Measurements from ENCODE around the gene CTDNEP1.
A peak's percentile ranks its signal among the peaks of the same experiment; 100 is the strongest.

The CTDNEP1 gene

DNA sequence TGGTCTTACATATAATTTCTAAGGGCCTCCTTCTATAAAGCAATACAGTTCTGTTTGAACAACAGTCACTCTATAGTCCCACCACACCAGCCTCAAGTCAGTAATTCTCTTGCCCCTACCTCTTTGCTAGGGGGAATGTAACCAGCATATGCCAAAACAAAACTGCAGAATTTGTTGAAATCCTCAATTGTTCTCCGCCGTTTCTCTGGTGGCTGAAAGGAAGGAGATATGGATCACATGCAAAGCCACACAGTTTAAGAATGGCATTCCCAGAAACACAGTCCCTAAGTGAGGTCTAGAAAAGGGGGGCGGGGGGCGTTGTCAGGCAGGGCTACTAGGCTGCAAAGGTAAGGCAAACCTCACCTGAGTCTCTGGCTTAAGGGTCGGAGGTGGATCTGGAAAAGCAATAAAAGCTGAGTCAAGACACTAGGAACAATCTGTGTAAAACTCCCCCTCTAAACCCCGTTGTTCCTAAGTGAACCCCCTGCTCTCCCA lies 14.2 kb downstream of the CTDNEP1 start:
- no peaks in the 10 kb centered on the region for H3K27me3 ChIP-seq (ENCODE audit: low read depth, low read length)
- H3K27ac ChIP-seq (ENCODE audit: low read length) = peak overlapping the region; percentile 93
- H3K4me2 ChIP-seq (ENCODE audit: low read length) = peak overlapping the region; percentile 77
- peak overlapping the region; percentile 100 for H3K4me3 ChIP-seq (ENCODE audit: low read length)
- H3K9ac ChIP-seq (ENCODE audit: low read length) = peak overlapping the region; percentile 100; the same call in 1 of the 2 replicates
- no peak for TF ChIP-seq EZH2phosphoT487 (IDR thresholded peaks at IDR 0.05; ENCODE audit: low read depth)
- TF ChIP-seq, protein P1, sequence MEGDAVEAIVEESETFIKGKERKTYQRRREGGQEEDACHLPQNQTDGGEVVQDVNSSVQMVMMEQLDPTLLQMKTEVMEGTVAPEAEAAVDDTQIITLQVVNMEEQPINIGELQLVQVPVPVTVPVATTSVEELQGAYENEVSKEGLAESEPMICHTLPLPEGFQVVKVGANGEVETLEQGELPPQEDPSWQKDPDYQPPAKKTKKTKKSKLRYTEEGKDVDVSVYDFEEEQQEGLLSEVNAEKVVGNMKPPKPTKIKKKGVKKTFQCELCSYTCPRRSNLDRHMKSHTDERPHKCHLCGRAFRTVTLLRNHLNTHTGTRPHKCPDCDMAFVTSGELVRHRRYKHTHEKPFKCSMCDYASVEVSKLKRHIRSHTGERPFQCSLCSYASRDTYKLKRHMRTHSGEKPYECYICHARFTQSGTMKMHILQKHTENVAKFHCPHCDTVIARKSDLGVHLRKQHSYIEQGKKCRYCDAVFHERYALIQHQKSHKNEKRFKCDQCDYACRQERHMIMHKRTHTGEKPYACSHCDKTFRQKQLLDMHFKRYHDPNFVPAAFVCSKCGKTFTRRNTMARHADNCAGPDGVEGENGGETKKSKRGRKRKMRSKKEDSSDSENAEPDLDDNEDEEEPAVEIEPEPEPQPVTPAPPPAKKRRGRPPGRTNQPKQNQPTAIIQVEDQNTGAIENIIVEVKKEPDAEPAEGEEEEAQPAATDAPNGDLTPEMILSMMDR (IDR thresholded peaks at IDR 0.05; ENCODE audit: low read depth, low read length) = no peak
- H3K4me1 ChIP-seq (ENCODE audit: low read length) = peaks cover 30% of the 10 kb centered on the region
- no peaks in the 10 kb centered on the region for H3K9me3 ChIP-seq (ENCODE audit: insufficient read depth, low read length)
- no peak overlapping the region for H2AFZ ChIP-seq (ENCODE audit: low read depth, low read length)
- H3K79me2 ChIP-seq (ENCODE audit: low read length) = peaks cover 67% of the 10 kb centered on the region
- H3K36me3 ChIP-seq (replicated peaks; ENCODE audit: low read depth, low read length) = peaks cover 13% of the 10 kb centered on the region
- H4K20me1 ChIP-seq (ENCODE audit: insufficient read depth, low read length) = peaks cover 7% of the 10 kb centered on the region

DNA sequence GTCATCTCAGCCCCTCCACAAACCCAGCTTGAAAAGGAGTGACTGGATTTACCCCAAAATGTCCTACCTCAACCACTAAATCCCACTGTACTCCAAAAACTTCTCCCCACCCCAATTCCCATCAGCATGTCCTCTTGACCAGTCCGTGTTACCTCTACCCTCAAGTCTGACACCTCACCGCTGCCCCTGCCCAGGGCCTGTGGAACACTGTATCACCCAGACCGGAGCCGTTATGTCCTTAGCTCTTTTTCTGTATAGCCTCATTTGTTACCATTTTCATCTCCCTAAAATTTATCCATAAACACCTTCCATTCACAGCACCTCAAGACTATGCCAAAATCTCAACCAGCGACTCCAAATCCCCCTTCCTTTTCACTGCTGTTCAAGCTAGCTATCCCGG lies 14.7 kb downstream of the CTDNEP1 start:
- H2AFZ ChIP-seq (ENCODE audit: low read depth, low read length) = no peak overlapping the region
- no peaks in the 10 kb centered on the region for H3K9me3 ChIP-seq (ENCODE audit: insufficient read depth, low read length)
- H3K27ac ChIP-seq (ENCODE audit: low read length) = no peak overlapping the region; the same call in 1 of the 2 replicates
- H4K20me1 ChIP-seq (ENCODE audit: insufficient read depth, low read length) = peaks cover 11% of the 10 kb centered on the region
- H3K36me3 ChIP-seq (replicated peaks; ENCODE audit: low read depth, low read length) = peaks cover 13% of the 10 kb centered on the region
- H3K79me2 ChIP-seq (ENCODE audit: low read length) = peaks cover 68% of the 10 kb centered on the region
- H3K4me3 ChIP-seq (ENCODE audit: low read length) = no peak overlapping the region
- no peaks in the 10 kb centered on the region for H3K27me3 ChIP-seq (ENCODE audit: low read depth, low read length)
- peaks cover 30% of the 10 kb centered on the region for H3K4me1 ChIP-seq (ENCODE audit: low read length)
- no peak for TF ChIP-seq EZH2phosphoT487 (IDR thresholded peaks at IDR 0.05; ENCODE audit: low read depth)
- TF ChIP-seq, protein P1 (IDR thresholded peaks at IDR 0.05; ENCODE audit: low read depth, low read length) = no peak
- no peak overlapping the region for H3K9ac ChIP-seq (ENCODE audit: low read length)
- no peak overlapping the region for H3K4me2 ChIP-seq (ENCODE audit: low read length)

DNA sequence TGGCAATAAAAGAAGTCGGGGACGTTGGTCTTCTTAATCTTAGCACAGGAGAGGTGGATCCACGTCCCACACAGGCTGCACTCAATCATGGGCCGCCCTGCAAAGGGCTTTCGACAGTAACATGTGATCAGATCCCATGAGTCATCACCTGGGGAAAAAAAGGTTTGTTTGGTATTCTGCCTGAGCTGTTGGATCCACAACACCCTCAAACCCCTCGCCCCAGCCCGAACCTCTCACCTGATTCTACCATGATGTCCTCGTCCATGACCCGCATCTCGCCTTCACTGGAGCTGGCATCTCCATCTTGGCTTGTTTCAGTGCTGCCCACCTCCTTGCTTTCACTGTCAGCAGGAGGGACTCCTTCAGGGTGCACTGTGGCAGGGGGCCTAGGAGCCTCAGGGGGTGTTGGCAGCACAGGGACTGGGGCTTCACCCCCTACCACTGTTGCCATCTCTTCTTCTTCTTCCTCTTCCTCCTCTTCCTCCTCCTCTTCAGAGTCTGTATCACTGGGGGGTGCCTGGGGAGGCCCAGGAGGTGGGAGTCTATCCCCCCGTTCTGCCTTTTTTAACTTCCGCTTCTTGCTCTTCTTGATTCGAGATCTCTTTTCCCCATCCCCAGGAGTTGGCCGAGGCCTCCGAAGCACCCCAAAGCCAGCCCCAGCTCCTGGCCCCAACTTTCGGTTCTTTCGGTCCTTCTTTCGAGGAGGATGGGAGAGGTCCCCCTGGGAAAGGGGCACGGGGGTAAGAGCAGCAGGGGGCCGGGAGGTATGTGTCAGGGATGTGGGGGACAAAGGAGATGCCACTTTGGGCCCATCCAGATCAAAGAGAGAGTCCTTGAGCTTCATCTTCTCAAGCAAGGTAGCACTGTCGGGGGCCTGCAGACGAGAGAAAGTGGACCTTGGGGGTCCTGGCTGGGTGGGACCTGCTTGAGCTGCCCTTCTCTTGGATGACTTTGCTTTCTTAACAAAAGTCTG lies 15.6 kb downstream of the CTDNEP1 start:
- no peak overlapping the region for H3K27ac ChIP-seq (ENCODE audit: low read length)

More for the DNA sequence above, 15.6 kb downstream of the CTDNEP1 start:
- Histone ChIP-seq H3K36me3 (replicated peaks; ENCODE audit: low read depth, low read length) (peaks cover 13% of the 10 kb centered on the region), H3K79me2 (ENCODE audit: low read length) (peaks cover 64% of the 10 kb centered on the region), H4K20me1 (ENCODE audit: insufficient read depth, low read length) (peaks cover 11% of the 10 kb centered on the region), H3K9ac (ENCODE audit: low read length) (no peak overlapping the region), H2AFZ (ENCODE audit: low read depth, low read length) (no peak overlapping the region), H3K4me2 (ENCODE audit: low read length) (no peak overlapping the region), H3K27me3 (ENCODE audit: low read depth, low read length) (no peaks in the 10 kb centered on the region), H3K4me1 (ENCODE audit: low read length) (peaks cover 24% of the 10 kb centered on the region), H3K9me3 (ENCODE audit: insufficient read depth, low read length) (no peaks in the 10 kb centered on the region), H3K4me3 (ENCODE audit: low read length) (no peak overlapping the region)
- TF ChIP-seq, protein P1 (IDR thresholded peaks at IDR 0.05; ENCODE audit: low read depth, low read length) = no peak
- no peak for TF ChIP-seq EZH2phosphoT487 (IDR thresholded peaks at IDR 0.05; ENCODE audit: low read depth)

All from OCI-LY3 (cell line).